Epithelial cell of proximal tubule (primary cell): ENCODE data around the gene AGBL5. TPM values are rescaled to one million over a fixed set of nuclear protein-coding genes. Genes with fewer than 3 reads are reported as not detected.

Source experiments
- DNase-seq: peaks from one replicate; pipeline ENCODE4 v3.0.0-alpha.2; 2011; ENCODE audit warnings: low read depth
- H3K4me3 ChIP-seq: 2 replicates; pipeline ENCODE4 v1.5.1; 2011; ENCODE audit warnings: low read depth, mild to moderate bottlenecking, low read length
- total RNA-seq: library from RNA; depleted of rRNA; stranded (reverse); fragments of >200 nt; gene quantifications from 2 replicates; pipeline ENCODE4 v1.2.3, GENCODE V29; 2015
- TF ChIP-seq, protein P1 (sequence below): conservative IDR thresholded peaks from 2 replicates; pipeline ENCODE4 v1.5.1; 2012; ENCODE audit warnings: low read depth, mild to moderate bottlenecking, low read length

The AGBL5 gene, protein sequence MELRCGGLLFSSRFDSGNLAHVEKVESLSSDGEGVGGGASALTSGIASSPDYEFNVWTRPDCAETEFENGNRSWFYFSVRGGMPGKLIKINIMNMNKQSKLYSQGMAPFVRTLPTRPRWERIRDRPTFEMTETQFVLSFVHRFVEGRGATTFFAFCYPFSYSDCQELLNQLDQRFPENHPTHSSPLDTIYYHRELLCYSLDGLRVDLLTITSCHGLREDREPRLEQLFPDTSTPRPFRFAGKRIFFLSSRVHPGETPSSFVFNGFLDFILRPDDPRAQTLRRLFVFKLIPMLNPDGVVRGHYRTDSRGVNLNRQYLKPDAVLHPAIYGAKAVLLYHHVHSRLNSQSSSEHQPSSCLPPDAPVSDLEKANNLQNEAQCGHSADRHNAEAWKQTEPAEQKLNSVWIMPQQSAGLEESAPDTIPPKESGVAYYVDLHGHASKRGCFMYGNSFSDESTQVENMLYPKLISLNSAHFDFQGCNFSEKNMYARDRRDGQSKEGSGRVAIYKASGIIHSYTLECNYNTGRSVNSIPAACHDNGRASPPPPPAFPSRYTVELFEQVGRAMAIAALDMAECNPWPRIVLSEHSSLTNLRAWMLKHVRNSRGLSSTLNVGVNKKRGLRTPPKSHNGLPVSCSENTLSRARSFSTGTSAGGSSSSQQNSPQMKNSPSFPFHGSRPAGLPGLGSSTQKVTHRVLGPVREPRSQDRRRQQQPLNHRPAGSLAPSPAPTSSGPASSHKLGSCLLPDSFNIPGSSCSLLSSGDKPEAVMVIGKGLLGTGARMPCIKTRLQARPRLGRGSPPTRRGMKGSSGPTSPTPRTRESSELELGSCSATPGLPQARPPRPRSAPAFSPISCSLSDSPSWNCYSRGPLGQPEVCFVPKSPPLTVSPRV
- total RNA-seq, result 17.0 and 21.8 TPM in 2 replicates

DNA sequence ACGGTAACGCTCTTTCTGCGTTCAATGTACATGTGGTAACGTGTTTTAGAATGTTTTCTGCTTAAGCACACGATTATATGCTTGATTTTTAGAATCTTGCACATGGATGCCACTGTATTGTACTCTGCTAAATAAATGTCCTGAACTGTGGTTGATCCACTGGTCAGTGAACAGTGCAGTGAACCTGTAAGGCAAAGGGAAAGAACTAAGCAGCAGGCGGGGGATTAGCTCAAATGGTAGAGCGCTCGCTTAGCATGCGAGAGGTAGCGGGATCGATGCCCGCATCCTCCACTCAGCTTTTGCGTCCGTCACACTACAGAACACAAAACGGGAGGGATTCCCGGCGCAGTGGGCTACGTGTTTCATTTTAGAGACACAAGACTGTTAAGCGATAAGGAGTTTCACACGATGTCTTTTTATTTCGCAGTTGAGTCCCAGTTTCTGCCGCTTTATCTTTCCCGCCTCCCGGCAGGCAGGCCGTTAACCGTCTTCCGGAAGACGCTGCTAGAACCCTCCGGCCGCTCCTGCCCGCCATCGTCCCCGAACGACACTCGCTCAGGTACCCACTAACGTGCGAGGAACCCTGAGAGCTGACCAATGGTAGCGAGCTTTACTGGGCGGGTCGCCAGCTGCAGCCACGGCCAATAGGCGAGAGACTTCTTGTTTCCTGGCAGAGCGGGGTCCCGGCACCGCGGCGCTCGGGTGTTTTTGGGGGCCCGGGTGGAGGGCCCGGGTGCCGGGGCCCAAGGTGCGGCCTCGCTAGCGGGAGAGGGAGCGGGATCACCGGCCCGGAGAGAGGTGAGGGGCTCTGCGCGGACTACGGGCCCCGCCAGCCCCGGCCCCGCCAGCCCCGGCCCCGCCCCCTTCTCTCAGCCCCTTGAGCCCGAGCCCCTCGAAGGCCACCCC lies at the start of gene AGBL5:
AGBL5 (plus strand) TSS at position 673 of the 906 bp plus-strand sequence. CDS start 1,291 bp downstream, outside the sequence.
- peak within 1 kb of the TSS; percentile 86 for H3K4me3 ChIP-seq

DNA sequence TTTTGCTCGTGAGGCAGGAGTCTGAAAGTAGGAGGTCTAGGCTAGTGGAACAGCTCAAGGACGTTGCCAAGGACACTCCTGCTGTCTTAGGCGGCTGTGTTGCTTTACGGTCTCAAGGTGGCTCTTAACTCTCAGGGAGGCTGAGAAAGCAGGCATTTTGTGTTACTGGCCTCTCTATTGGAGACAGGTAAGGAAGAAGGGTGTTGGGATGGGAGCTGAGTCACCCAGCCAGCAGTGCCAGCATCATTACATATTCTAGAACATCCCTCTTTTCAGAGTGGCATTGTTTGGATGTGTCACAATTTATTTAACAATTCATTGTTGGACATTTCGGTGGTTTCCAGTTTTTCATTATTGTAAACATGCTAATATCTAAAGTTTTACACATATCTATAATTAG lies 49.5 kb upstream of the AGBL5 start:
- no peak for DNase-seq
- TF ChIP-seq, protein P1, sequence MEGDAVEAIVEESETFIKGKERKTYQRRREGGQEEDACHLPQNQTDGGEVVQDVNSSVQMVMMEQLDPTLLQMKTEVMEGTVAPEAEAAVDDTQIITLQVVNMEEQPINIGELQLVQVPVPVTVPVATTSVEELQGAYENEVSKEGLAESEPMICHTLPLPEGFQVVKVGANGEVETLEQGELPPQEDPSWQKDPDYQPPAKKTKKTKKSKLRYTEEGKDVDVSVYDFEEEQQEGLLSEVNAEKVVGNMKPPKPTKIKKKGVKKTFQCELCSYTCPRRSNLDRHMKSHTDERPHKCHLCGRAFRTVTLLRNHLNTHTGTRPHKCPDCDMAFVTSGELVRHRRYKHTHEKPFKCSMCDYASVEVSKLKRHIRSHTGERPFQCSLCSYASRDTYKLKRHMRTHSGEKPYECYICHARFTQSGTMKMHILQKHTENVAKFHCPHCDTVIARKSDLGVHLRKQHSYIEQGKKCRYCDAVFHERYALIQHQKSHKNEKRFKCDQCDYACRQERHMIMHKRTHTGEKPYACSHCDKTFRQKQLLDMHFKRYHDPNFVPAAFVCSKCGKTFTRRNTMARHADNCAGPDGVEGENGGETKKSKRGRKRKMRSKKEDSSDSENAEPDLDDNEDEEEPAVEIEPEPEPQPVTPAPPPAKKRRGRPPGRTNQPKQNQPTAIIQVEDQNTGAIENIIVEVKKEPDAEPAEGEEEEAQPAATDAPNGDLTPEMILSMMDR, result no peak
- H3K4me3 ChIP-seq, result no peak overlapping the region

More for the DNA sequence above, at the start of gene AGBL5:
- TF ChIP-seq, protein P1, result no peak
- DNase-seq, result peak; percentile 88

DNA sequence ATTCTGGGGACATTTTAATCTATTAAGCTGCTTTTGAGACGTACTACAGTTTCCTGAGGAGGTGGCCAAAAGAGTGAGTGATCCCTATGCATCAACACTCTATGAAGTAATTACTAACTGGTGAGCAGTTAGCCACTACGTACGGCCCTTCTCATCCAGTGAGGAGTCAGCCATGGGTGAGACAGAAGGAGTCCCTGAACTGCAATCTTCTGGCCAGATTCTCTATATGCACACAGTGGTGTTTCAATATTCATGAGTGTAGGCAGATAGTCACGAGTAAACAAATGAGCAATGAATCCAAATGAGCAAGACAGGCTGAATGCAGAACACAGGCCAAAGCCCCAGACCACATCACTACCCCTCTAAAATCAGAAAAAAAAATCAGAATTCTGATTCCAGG lies 48.5 kb upstream of the AGBL5 start:
- TF ChIP-seq, protein P1, result no peak
- no peak overlapping the region for H3K4me3 ChIP-seq
- no peak for DNase-seq

DNA sequence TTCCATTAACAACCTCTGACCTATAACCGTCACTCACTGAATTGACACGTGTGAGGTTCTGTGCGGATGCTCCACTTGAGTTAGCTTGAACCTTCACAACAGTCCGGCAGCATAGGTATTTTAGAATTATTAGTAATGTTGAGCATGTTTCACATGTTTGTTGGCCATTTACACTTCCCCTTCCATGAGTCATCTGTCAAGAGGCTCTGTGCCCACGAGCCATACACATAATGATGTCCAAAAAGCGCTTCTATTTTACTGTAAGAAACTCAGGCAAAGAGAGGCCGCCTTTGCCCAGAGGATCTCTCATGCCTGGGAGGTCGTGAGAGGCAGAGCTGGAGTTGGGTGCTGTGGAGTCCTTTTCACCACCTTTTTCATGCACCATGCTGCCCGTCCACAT lies 47.6 kb upstream of the AGBL5 start:
- TF ChIP-seq, protein P1, result no peak
- DNase-seq, result no peak
- H3K4me3 ChIP-seq, result no peak overlapping the region

DNA sequence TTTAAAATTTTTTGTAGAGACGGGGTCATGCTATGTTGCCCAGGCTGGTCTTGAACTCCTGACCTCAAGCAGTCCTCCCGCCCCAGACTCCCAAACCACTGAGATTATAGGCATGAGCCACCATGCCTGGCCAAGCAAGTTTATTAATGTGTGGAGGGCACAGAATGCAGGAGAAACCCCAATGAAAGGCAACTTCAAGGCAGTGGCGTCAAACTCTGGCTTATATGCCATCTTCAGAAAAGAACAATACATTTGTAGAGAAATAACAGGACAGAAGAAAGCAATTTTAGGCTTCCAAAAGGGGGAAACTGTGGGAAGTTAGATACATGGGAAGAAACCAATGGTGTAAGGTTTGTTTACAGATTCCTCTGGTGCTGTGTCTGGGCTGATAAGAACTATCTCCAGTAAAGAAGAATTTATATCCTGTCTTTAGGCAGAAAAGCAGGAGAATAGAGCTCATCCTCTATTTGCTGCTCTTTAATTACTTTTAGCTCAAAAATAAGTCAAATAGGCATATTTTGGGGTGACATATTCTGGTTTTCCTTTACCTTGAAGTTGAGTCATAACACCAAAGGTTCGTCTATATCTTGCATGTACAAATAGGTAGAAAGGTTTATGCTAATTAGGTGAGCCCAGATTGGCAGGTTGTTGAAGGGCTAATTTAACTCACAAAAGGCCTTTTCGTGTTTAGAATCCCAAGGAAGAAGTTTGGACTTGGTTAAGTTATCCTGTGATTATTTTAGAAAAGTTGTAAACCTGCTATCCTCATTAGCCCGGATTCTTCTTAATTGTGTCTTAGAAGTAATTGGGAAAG lies 44.7 kb upstream of the AGBL5 start:
- H3K4me3 ChIP-seq, result no peak overlapping the region
- TF ChIP-seq, protein P1, result no peak
- DNase-seq, result no peak
